Activated T-cell treated with anti-CD3 and anti-CD28 coated beads for 4 hours (primary cell): ENCODE data around the gene IRF4.
"Not testable (repeated sequence)": the region's sequence is repeated elsewhere in the genome, so short reads cannot be mapped to it uniquely, and the experiment has no call there.

Source experiments
- DNase-seq: peaks from one replicate; pipeline ENCODE4 v3.0.0-alpha.2; 2020

Gene IRF4

GRCh38 chr6:366389-367297 lies 24.9 kb upstream of the IRF4 start:
- DNase-seq, result no peak

- no peak for DNase-seq
These were observed 24.2 kb upstream of the IRF4 start for GRCh38 chr6:367298-367794.

- DNase-seq, result no peak
These were observed 23.5 kb upstream of the IRF4 start for GRCh38 chr6:367891-368630.

GRCh38 chr6:369559-370431 lies 21.8 kb upstream of the IRF4 start:
- DNase-seq, result no peak

GRCh38 chr6:370555-370954 lies 21.0 kb upstream of the IRF4 start:
- DNase-seq, result no peak

- DNase-seq, result not testable (repeated sequence)
These were observed 19.7 kb upstream of the IRF4 start for GRCh38 chr6:371851-372250.

GRCh38 chr6:372336-372911 lies 19.1 kb upstream of the IRF4 start:
- no peak for DNase-seq

GRCh38 chr6:373031-373430 lies 18.5 kb upstream of the IRF4 start:
- DNase-seq, result no peak

GRCh38 chr6:373773-374724 lies 17.5 kb upstream of the IRF4 start:
- no peak for DNase-seq

- no peak for DNase-seq
These were observed 16.6 kb upstream of the IRF4 start for GRCh38 chr6:374956-375355.

GRCh38 chr6:376827-377640 lies 14.5 kb upstream of the IRF4 start:
- no peak for DNase-seq

- not testable (repeated sequence) for DNase-seq
These were observed 13.9 kb upstream of the IRF4 start for GRCh38 chr6:377641-378020.

- DNase-seq, result no peak
These were observed 13.2 kb upstream of the IRF4 start for GRCh38 chr6:378090-378957.

- DNase-seq, result no peak
These were observed 12.6 kb upstream of the IRF4 start for GRCh38 chr6:378958-379409.

- DNase-seq, result no peak
These were observed 12.0 kb upstream of the IRF4 start for GRCh38 chr6:379410-380181.

- no peak for DNase-seq
These were observed 11.0 kb upstream of the IRF4 start for GRCh38 chr6:380234-381218.

GRCh38 chr6:381742-382461 lies 9.7 kb upstream of the IRF4 start:
- no peak for DNase-seq
